Retinal pigment epithelial cell (primary cell): ENCODE measurements around the gene DHX38.

Experiments used
- DNase-seq: peaks from one replicate; pipeline ENCODE4 v3.0.0-alpha.2; 2010; ENCODE audit warnings: low read depth
- H3K4me3 ChIP-seq: 2 replicates; pipeline ENCODE4 v1.5.1; 2011; ENCODE audit warnings: mild to moderate bottlenecking, low read length, control low read depth, moderate library complexity
- CTCF ChIP-seq: conservative IDR thresholded peaks from 2 replicates; pipeline ENCODE4 v1.5.1; 2011; ENCODE audit warnings: low read depth, low read length, control low read depth, inconsistent platforms

DHX38 gene

GRCh38 chr16:72112452-72112792 lies 18.8 kb downstream of the DHX38 start:
- DNase-seq: no peak
- no peak overlapping the region for H3K4me3 ChIP-seq
- no peak for TF ChIP-seq CTCF

GRCh38 chr16:72112906-72113615 lies 19.4 kb downstream of the DHX38 start:
- TF ChIP-seq CTCF: no peak
- DNase-seq: no peak
- H3K4me3 ChIP-seq: no peak overlapping the region

GRCh38 chr16:72113616-72113945 lies 19.9 kb downstream of the DHX38 start:
- H3K4me3 ChIP-seq: no peak overlapping the region
- no peak for TF ChIP-seq CTCF
- no peak for DNase-seq

GRCh38 chr16:72120026-72120425 lies 26.4 kb downstream of the DHX38 start:
- no peak overlapping the region for H3K4me3 ChIP-seq
- no peak for DNase-seq
- TF ChIP-seq CTCF: no peak

GRCh38 chr16:72122308-72122707 lies 28.7 kb downstream of the DHX38 start:
- no peak for DNase-seq
- no peak overlapping the region for H3K4me3 ChIP-seq
- no peak for TF ChIP-seq CTCF

- no peak overlapping the region for H3K4me3 ChIP-seq
- TF ChIP-seq CTCF: no peak
- DNase-seq: no peak
These were observed 29.3 kb downstream of the DHX38 start for GRCh38 chr16:72122916-72123315.

- TF ChIP-seq CTCF: no peak
These were observed 29.8 kb downstream of the DHX38 start for GRCh38 chr16:72123426-72123825.

More at GRCh38 chr16:72123426-72123825, 29.8 kb downstream of the DHX38 start:
- DNase-seq: no peak
- no peak overlapping the region for H3K4me3 ChIP-seq
